ENCODE results near the gene CBX2.

CBX2 gene

GRCh38 chr17:79814127-79814973 is 36.4 kb downstream of the CBX2 start:
- DNase-seq = no peak

GRCh38 chr17:79814974-79815835 is 37.3 kb downstream of the CBX2 start:
- no peak for DNase-seq

DNA sequence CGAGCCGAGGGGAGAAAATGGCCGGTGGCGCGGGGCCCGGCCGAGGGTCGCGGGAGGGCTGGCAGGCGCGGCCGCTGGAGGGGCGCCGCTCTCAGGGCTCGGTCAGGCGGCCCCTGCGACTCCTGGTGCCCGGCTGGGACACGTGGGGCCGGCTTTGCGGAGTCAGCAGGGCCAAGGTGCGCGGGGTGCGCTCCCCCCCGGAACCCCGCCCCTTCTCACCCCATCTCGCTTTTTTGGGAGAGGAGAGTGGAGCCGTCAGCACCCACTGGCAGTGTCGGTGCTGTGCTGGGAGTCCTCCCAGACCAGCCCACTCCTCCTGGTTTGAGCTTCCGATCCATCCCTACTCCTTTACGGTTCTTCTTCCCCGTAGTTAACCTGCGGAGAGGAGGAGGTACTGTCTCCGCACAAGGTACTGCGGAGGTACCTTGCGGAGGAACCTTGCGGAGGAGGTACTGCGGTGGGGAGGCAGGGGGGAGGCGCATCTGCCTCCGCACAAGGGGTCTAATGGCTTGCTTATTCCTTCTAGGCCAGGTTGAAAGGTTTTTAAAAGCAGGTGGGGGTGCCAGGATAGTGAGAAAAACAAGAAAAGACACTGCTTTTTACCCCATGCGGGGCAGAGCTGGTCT is 38.0 kb downstream of the CBX2 start:
- no peak for DNase-seq

- DNase-seq = no peak
Observed at GRCh38 chr17:79818026-79818758, 40.2 kb downstream of the CBX2 start.

GRCh38 chr17:79819085-79819484 is 41.1 kb downstream of the CBX2 start:
- no peak for DNase-seq

- DNase-seq = no peak
Observed at GRCh38 chr17:79819534-79820276, 41.8 kb downstream of the CBX2 start.

GRCh38 chr17:79820959-79821330 is 43.0 kb downstream of the CBX2 start:
- no peak for DNase-seq

- no peak for DNase-seq
Observed at GRCh38 chr17:79821331-79822095, 43.6 kb downstream of the CBX2 start.

- no peak for DNase-seq
Observed at GRCh38 chr17:79822583-79823124, 44.7 kb downstream of the CBX2 start.

GRCh38 chr17:79824234-79824633 is 46.3 kb downstream of the CBX2 start:
- no peak for DNase-seq

DNA sequence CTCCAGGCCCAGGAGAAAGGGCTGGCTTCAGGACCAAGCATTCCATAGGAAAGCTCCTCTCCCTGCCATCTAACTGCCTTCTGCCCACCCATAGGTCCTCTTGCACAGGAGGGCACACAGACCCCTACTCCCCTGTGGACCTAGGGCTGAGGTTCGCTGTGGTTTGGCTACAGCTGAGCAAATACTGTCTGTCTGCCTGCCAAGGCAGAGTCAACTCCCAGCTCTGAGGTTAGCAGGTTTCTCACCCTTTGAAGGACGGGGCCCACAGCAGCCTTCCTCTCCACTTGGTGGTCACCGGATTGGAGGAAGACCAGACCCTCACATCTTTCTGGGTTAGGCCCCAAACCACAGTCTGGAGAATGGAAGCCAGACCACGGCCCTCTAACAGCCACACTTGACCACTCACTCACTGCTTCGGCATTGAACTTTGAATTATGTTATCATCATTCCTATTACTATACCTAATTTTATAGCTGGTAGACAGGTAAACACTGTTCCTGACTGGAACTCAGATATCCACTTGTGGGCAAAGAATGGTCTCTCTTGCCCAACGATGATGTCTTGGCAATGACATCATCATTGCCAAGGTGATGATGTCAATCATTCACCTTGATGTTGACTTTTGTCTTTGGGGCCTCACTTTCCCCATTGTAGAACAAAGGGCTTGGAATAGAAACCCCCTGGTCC is 47.1 kb downstream of the CBX2 start:
- DNase-seq = no peak

GRCh38 chr17:79825580-79825921 is 47.6 kb downstream of the CBX2 start:
- no peak for DNase-seq

DNA sequence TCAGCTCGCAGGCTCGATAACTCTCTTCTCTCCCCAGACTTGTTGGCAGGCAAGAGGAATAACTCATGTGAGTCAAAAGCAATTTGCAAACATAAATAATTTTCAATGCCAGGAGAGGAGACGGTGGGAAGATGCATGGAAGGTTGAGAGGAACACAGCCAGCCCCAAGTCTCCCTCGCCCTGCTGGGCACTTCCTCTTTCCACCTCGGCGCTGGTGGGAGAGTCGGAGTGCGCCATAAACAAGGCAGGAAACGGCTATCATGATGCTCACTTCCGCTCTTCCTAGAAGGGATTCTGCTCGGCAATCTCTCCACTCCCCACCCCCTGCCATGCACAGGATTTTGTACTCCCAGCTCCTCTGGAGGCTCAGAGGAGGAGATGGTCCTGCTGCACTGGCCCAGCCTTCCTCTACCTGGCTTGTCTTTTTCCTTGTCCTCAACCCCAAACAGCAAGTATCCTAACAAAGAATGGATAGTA is 48.3 kb downstream of the CBX2 start:
- no peak for DNase-seq

- no peak for DNase-seq
Observed at GRCh38 chr17:79826841-79827578, 49.1 kb downstream of the CBX2 start.

DNA sequence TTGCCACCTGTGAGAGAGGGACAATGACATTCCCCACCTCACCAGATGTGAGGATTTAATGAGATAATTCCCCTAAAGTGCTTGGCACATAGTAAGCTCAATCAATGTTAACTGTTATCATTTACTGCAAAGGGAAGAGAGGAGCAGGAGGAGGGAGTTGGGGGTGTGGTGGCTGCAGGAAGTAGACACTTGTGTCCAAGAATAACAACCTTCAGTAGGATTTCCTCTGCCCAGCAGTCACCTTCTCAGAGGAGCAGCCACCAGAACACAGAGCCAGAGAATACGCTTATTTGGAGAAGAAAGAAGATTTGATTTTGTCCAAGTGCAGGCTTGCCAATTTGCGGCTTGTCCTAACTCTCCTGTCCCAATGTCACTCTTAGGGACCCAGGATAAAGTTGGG is 51.1 kb downstream of the CBX2 start:
- no peak for DNase-seq

DNA sequence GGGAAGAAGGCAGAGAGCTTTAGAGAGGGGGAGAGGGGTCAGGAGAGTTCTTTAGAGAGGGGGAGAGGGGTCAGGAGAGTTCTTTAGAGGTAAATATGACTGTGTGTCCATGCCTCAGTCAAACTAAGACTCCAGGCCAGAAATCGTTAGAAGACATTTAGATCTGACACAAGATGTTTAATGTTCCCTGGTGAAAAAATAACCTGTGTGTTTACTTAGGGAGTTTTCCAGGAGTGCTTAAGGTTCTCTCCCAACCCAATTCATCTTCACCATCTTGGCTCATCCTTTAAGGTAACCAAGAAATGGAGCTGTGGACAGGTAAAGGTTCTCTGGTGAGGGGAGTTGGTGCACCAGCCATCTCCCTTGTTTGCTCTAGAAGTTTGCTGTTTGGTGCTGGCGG is 51.5 kb downstream of the CBX2 start:
- DNase-seq = no peak

DNA sequence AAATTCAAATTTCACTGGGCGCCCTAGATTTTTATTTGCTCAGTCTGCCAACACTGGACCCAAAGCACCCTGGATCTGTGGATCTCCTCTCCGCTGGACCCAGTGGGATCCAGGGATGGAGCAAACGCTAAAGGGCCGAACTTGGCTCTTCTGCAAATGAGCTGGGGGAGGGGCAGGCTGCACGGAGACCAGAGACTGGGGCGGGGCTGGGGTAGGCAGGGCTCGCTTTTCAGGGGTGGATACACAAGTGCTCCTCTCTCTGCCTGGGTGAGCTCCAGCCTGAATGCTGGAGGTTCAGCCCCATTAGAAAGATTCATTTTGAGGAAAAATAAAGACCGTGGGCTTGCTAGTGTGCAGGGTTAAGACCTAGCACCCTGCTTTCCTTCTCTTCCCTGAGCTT is 52.4 kb downstream of the CBX2 start:
- no peak for DNase-seq

- DNase-seq = no peak
Observed at GRCh38 chr17:79830763-79831264, 52.9 kb downstream of the CBX2 start.
